BE2C (cell line): Measurements from ENCODE around the gene DPRX.

Source experiments
- DNase-seq: peaks from one replicate; pipeline ENCODE4 v3.0.0-alpha.2; 2020
- H3K27me3 ChIP-seq: fragments of 250-450 bp; sonication (Bioruptor Pico); 2 replicates; pipeline ENCODE4 v1.5.1; 2020; ENCODE audit warnings: mild to moderate bottlenecking
- H3K36me3 ChIP-seq: fragments of 250-450 bp; sonication (Bioruptor Pico); 2 replicates; pipeline ENCODE4 v1.5.1; 2020; ENCODE audit warnings: mild to moderate bottlenecking
- H3K4me1 ChIP-seq: fragments of 250-450 bp; sonication (Bioruptor Pico); 2 replicates; pipeline ENCODE4 v1.5.1; 2020
- H3K4me3 ChIP-seq: 2 replicates; pipeline ENCODE4 v1.5.1; 2011; ENCODE audit warnings: low read depth, low read length
- H3K9me3 ChIP-seq: fragments of 250-450 bp; sonication (Bioruptor Pico); 2 replicates; pipeline ENCODE4 v1.5.1; 2020
- CTCF ChIP-seq: IDR thresholded peaks from 2 replicates; pipeline ENCODE4 v1.5.1; 2012; ENCODE audit warnings: mild to moderate bottlenecking, low read depth, low read length

Gene DPRX

GRCh38 chr19:53670345-53670744, 38.5 kb downstream of the DPRX start:
- Histone ChIP-seq H3K36me3 (no peaks in the 10 kb centered on the region), H3K9me3 (no peaks in the 10 kb centered on the region), H3K4me3 (no peak overlapping the region), H3K27me3 (no peaks in the 10 kb centered on the region), H3K4me1 (no peaks in the 10 kb centered on the region)
- no peak for DNase-seq
- TF ChIP-seq CTCF: no peak

DNA sequence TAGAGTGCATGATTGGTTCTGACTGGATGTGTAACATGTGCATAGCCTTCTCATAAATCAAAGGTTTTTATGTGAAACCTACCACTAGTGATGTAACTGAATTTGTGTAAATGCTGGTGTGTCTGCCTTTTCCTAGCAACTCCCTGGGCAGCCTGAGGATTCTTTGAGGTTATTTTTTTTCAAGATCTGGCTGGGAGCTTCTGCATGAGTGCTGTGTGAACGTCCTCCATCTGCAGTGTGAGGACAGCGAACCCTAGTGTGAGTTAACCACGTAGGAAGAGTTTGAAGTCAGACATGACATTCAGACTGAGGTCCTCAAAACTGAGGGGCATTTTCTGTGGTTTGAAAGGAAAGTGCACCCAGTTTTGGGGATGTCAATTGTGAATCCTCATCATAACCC, 39.9 kb downstream of the DPRX start:
- H3K27me3 ChIP-seq: no peaks in the 10 kb centered on the region
- no peak overlapping the region for H3K4me3 ChIP-seq

More for the DNA sequence above, 39.9 kb downstream of the DPRX start:
- DNase-seq: no peak
- Histone ChIP-seq H3K36me3 (no peaks in the 10 kb centered on the region), H3K4me1 (no peaks in the 10 kb centered on the region), H3K9me3 (no peaks in the 10 kb centered on the region)
- TF ChIP-seq CTCF: no peak
